ENCODE data around the gene SEMA3G.

Gene SEMA3G

GRCh38 chr3:52394751-52395502 lies 50.0 kb downstream of the SEMA3G start:
- no peak for DNase-seq (ENCODE audit: low read depth in 2 of 2)

- DNase-seq (ENCODE audit: low read depth in 2 of 2) = no peak
These were observed 50.8 kb downstream of the SEMA3G start for GRCh38 chr3:52393959-52394670.

DNA sequence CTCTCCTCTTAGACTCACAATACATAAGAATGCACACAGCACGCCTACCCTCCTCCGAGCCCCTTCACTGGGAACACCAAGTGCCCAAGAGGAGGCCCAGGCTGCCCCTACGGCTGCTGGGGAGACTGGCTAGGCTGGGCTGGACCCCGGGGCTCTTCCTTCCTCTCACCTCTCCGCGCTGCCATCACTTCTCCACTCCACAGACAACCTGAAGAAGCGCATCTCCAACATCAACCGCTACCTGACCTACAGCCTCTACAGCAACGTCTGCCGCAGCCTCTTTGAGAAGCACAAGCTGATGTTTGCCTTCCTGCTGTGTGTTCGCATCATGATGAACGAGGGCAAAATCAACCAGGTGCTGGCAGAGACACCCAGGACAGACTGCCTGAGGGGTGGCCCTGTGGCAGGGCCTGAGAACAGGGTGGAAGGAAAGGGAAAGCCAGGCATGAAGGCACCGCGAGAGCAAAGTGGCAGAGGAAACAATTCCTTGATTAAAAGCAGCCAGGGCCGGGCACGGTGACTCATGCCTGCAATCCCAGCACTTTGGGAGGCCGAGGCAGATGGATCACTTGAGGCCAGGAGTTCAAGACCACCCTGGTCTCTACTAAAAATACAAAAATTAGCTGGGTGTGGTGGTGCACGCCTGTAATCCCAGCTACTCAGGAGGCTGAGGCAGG lies 51.6 kb downstream of the SEMA3G start:
- DNase-seq (ENCODE audit: low read depth in 2 of 2) = no peak

- DNase-seq (ENCODE audit: low read depth in 2 of 2) = no peak
These were observed 52.5 kb downstream of the SEMA3G start for GRCh38 chr3:52392216-52392930.

GRCh38 chr3:52391096-52391495 lies 53.8 kb downstream of the SEMA3G start:
- DNase-seq (ENCODE audit: low read depth in 2 of 2) = no peak

DNA sequence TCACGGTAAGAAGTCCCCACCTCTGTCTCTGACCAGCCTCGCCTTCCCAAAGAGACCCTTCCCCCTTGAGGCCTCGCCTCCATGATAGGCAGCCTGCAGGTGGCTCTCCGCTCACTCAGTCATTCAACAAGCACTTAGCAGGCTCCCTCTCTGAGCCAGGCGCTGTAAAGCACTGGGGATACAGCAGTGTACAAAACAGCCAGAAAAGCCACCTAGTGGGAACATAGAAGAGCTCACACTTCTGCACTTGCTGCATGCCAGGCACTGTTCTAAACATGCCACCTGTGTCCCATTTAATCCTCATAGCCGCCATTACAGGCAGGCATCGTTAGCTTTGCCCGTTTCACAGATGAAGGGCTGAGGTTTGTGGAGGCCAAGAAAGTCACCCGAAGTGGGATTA lies 56.0 kb downstream of the SEMA3G start:
- DNase-seq (ENCODE audit: low read depth in 2 of 2) = no peak

GRCh38 chr3:52388348-52388821 lies 56.5 kb downstream of the SEMA3G start:
- DNase-seq (ENCODE audit: low read depth in 2 of 2) = no peak

- no peak for DNase-seq (ENCODE audit: low read depth in 2 of 2)
These were observed 57.4 kb downstream of the SEMA3G start for GRCh38 chr3:52387481-52387880.

GRCh38 chr3:52385157-52385556 lies 59.7 kb downstream of the SEMA3G start:
- DNase-seq (ENCODE audit: low read depth in 2 of 2) = no peak

- no peak for DNase-seq (ENCODE audit: low read depth in 2 of 2)
These were observed 60.7 kb downstream of the SEMA3G start for GRCh38 chr3:52384019-52384761.

DNA sequence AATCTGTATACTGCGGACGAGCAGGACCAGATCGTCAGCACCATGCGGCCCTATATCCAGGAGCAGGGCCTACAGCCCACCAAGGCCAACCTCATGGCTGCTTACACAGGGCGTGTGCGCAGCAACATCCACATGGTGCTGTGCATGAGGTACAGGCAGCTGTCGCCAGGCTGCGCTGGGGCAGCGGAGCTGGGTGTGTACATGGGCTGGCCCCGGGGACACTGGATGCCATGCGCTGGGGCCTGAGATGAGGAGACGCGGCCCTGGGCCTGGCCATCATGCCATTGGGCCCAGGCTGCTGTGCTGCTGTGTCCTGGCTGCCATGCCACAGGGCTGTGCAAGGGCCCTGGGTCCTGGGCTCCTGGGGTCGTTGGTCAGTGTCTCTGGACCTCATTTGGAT lies 61.5 kb downstream of the SEMA3G start:
- DNase-seq (ENCODE audit: low read depth in 2 of 2) = no peak

Data from stimulated activated CD4-positive, alpha-beta T cell treated with anti-CD3 and anti-CD28 coated beads, Interleukin-1b, Interleukin-23, amount 100 ng/mL, for 1 hour (primary cell).